Activated CD4-positive, alpha-beta T cell treated with anti-CD3 and anti-CD28 coated beads, Interleukin-2, amount 10 ng/mL, durations not matched to agents 24 days and 14 days (primary cell): ENCODE data around the gene USP17L29. TPM values are rescaled to one million over a fixed set of nuclear protein-coding genes. Genes with fewer than 3 reads are reported as not detected.

ENCODE experiments used
- total RNA-seq: library from RNA; stranded (reverse); gene quantifications from 2 replicates; pipeline ENCODE4 v1.2.3, GENCODE V29; 2022

USP17L29 gene
- total RNA-seq, 1 donor from 2014 or later: not detected

Other genes starting within 250 kb of the USP17L29 start
- not detected in 2 replicates for gene FAM90A26, start 183.2 kb upstream of the USP17L29 start, total RNA-seq
- not detected in 2 replicates for gene USP17L10, start 143.0 kb upstream of the USP17L29 start, total RNA-seq
- not detected in 2 replicates for gene USP17L11, start 138.2 kb upstream of the USP17L29 start, total RNA-seq
- not detected in 2 replicates for gene USP17L12, start 133.5 kb upstream of the USP17L29 start, total RNA-seq
- not detected in 2 replicates for gene USP17L13, start 128.7 kb upstream of the USP17L29 start, total RNA-seq
- gene USP17L15, start 119.3 kb upstream of the USP17L29 start, total RNA-seq: 0.14 TPM in 1 of 2 replicates, not detected in the other
- not detected in 2 replicates for gene USP17L17, start 109.8 kb upstream of the USP17L29 start, total RNA-seq
- gene USP17L18, start 105.0 kb upstream of the USP17L29 start, total RNA-seq: not detected in 2 replicates
- gene USP17L19, start 100.3 kb upstream of the USP17L29 start, total RNA-seq: not detected in 2 replicates
- gene USP17L20, start 95.5 kb upstream of the USP17L29 start, total RNA-seq: not detected in 2 replicates
- not detected in 2 replicates for gene USP17L21, start 90.8 kb upstream of the USP17L29 start, total RNA-seq
- not detected in 2 replicates for gene USP17L22, start 86.0 kb upstream of the USP17L29 start, total RNA-seq
- gene USP17L24, start 28.5 kb upstream of the USP17L29 start, total RNA-seq: not detected in 2 replicates
- not detected in 2 replicates for gene USP17L25, start 23.7 kb upstream of the USP17L29 start, total RNA-seq
- not detected in 2 replicates for gene USP17L26, start 19.0 kb upstream of the USP17L29 start, total RNA-seq
- not detected in 2 replicates for gene USP17L5, start 14.2 kb upstream of the USP17L29 start, total RNA-seq
- gene USP17L27, start 9.5 kb upstream of the USP17L29 start, total RNA-seq: not detected in 2 replicates
- not detected in 2 replicates for gene USP17L28, start 4.7 kb upstream of the USP17L29 start, total RNA-seq
- not detected in 2 replicates for gene USP17L30, start 9.5 kb downstream of the USP17L29 start, total RNA-seq
- gene DEFB131A, start 90.8 kb downstream of the USP17L29 start, total RNA-seq: not detected in 2 replicates